K562 (cell line): Measurements from ENCODE around the gene CLGN. TPM values are rescaled to one million over a fixed set of nuclear protein-coding genes. Genes with fewer than 3 reads are reported as not detected.

Source experiments
- AFF4 ChIP-seq: sonication (generic); formaldehyde crosslinking; IDR thresholded peaks from 2 replicates; pipeline ENCODE4 v1.8.0; 2023; ENCODE audit warnings: mild to moderate bottlenecking, missing genetic modification reagents
- CHD1 ChIP-seq: fragments of 200-600 bp; sonication (generic); IDR thresholded peaks from one replicate; pipeline ENCODE4 v1.6.1; 2012; ENCODE audit warnings: mild to moderate bottlenecking, moderate library complexity, low read length, inconsistent platforms
- CUX1 ChIP-seq: fragments of 200-800 bp; sonication (Bioruptor generic); IDR thresholded peaks from 2 replicates; pipeline ENCODE4 v1.6.1; 2016; ENCODE audit warnings: missing genetic modification characterization, missing compliant biosample characterization
- ELF1 ChIP-seq: fragments of 200-800 bp; sonication (Bioruptor generic); IDR thresholded peaks from 2 replicates; pipeline ENCODE4 v1.6.1; 2016; ENCODE audit warnings: missing genetic modification characterization, missing compliant biosample characterization
- HBP1 ChIP-seq: fragments of 450-650 bp; formaldehyde crosslinking; IDR thresholded peaks from 2 replicates; pipeline ENCODE4 v1.4.0; 2022; ENCODE audit warnings: missing genetic modification characterization
- RNF2 ChIP-seq: sonication (generic); IDR thresholded peaks from 2 replicates; pipeline ENCODE4 v1.6.1; 2016
- SAFB2 ChIP-seq: fragments of 200-400 bp; formaldehyde crosslinking; IDR thresholded peaks from 2 replicates; pipeline ENCODE4 v1.6.1; 2018; ENCODE audit warnings: borderline replicate concordance, low read length, low read depth, moderate library complexity; ENCODE audit not compliant: severe bottlenecking
- SMARCE1 ChIP-seq: fragments of 450-650 bp; IDR thresholded peaks from 2 replicates; pipeline ENCODE4 v1.7.1; 2016; ENCODE audit warnings: mild to moderate bottlenecking
- TSC22D4 ChIP-seq: fragments of 450-650 bp; IDR thresholded peaks from 2 replicates; pipeline ENCODE4 v1.6.1; 2016; ENCODE audit warnings: missing genetic modification characterization, missing biosample characterization, control low read depth
- ZNF431 ChIP-seq: sonication (generic); formaldehyde crosslinking; IDR thresholded peaks from 2 replicates; pipeline ENCODE4 v1.8.0; 2022; ENCODE audit warnings: mild to moderate bottlenecking, missing genetic modification reagents
- ZNF644 ChIP-seq: fragments of 200-800 bp; sonication (Bioruptor generic); IDR thresholded peaks from 2 replicates; pipeline ENCODE4 v1.6.1; 2016; ENCODE audit warnings: low read depth, missing genetic modification characterization, missing compliant biosample characterization
- polyA plus RNA-seq, 8 experiments: library from polyadenylated mRNA; depleted of rRNA in 4 of 8; stranded (reverse) in 5 of 8; unstranded in 3 of 8; fragments of >200 nt; fragmentation: Nextera tagmentation in 2 of 8; fragmentation: Illumina TruSeq in 1 of 8; extraction: Ambion mirVana in 2 of 8; extraction: Trizol in 1 of 8; gene quantifications; 2 replicates each; pipeline versions ENCODE4 v1.2.1 to v1.2.3, GENCODE V29; 2011 to 2014; ENCODE audit warnings: inconsistent platforms in 1 of 8, missing spikeins in 1 of 8
- total RNA-seq, 7 experiments: library from RNA; depleted of rRNA in 6 of 7; stranded (reverse); fragments of >200 nt in 6 of 7; fragmentation: Illumina TruSeq in 2 of 7; extraction: Trizol in 2 of 7; gene quantifications; 2 replicates each; pipeline versions ENCODE4 v1.2.1 to v1.2.3, GENCODE V29; 2011 to 2021; ENCODE audit warnings: low replicate concordance in 1 of 7
- TF ChIP-seq, protein P1 (sequence below): fragments of 450-650 bp; formaldehyde crosslinking; IDR thresholded peaks from 2 replicates; pipeline ENCODE4 v1.4.0; 2020; ENCODE audit warnings: mild to moderate bottlenecking, mixed read lengths

Gene CLGN
- total and polyA plus RNA-seq, 9 of the 15 experiments (the other 6 are each of a cell fraction or from before 2014, with no cell fraction given): 0.22 to 3.6 (median 2.7) TPM

GRCh38 chr4:140373328-140374129 lies 53.9 kb downstream of the CLGN start, which contains the start of gene SCOC (continued):
- TF ChIP-seq SAFB2 (no peak), HBP1 (CRISPR knock-in tag) (no peak), CUX1 (no peak), CHD1 (no peak), ELF1 (tag) (no peak), RNF2 (no peak), TSC22D4 (no peak), SMARCE1 (no peak), AFF4 (CRISPR knock-in tag) (no peak), ZNF644 (tag) (no peak), ZNF431 (CRISPR knock-in tag) (no peak)
- TF ChIP-seq, protein P1, sequence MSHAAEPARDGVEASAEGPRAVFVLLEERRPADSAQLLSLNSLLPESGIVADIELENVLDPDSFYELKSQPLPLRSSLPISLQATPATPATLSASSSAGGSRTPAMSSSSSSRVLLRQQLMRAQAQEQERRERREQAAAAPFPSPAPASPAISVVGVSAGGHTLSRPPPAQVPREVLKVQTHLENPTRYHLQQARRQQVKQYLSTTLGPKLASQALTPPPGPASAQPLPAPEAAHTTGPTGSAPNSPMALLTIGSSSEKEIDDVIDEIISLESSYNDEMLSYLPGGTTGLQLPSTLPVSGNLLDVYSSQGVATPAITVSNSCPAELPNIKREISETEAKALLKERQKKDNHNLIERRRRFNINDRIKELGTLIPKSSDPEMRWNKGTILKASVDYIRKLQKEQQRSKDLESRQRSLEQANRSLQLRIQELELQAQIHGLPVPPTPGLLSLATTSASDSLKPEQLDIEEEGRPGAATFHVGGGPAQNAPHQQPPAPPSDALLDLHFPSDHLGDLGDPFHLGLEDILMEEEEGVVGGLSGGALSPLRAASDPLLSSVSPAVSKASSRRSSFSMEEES (CRISPR knock-in tag): no peak
